Measurements from ENCODE around the gene ANKAR. TPM values are rescaled to one million over a fixed set of nuclear protein-coding genes. Genes with fewer than 3 reads are reported as not detected.

Gene ANKAR
- total and polyA plus RNA-seq, 9 of the 15 experiments (the other 6 are each of a cell fraction or from before 2014, with no cell fraction given) = 0.04 to 0.52 (median 0.39) TPM

DNA sequence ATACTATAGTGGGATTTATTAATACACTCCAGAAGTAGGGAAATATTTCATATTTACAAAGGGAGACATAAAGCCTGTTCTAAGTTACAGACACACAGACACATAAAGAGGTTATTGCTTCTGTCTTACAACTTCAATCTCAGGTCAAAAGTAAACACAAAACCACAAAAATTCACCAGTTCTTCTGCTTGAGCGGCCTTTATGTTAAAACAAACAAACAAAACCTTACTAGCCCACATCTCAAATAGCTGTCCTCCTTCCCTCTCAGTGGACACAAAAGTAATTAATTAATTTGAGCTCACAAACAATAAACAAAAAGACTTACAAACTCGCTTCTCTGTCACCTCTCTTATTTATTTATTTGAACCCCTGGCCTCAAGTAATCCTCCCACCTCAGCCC, 14.7 kb upstream of the ANKAR start:
- WGBS (ENCODE audit: insufficient coverage, low coverage, missing lambda C conversion rate) = 0% methylated on average over 2 of the region's 2 CpGs
- Histone ChIP-seq H3K4me3 (no peak overlapping the region), H3K4me1 (replicated peaks in 1 of 2; ENCODE audit: control insufficient read depth in 2 of 2, insufficient read depth in 2 of 2, low read length in 2 of 2) (no peaks in the 10 kb centered on the region; a peak in 1 of 5 replicates), H3K9ac (ENCODE audit: insufficient read depth in 1 of 2, low read depth in 2 of 2, low read length in 2 of 2) (no peak overlapping the region), H3K79me2 (ENCODE audit: control insufficient read depth, insufficient read depth, low read length) (peaks cover 22% of the 10 kb centered on the region), H3K9me1 (ENCODE audit: control insufficient read depth, insufficient read depth, low read length) (no peaks in the 10 kb centered on the region), H3K9me3 (replicated peaks; ENCODE audit: control insufficient read depth, insufficient read depth, low read depth, low read length) (no peaks in the 10 kb centered on the region), H3K27ac (ENCODE audit: extremely low read depth, low read depth, low read length) (no peak overlapping the region), H2AFZ (ENCODE audit: low read depth, low read length) (no peak overlapping the region), H3K27me3 (ENCODE audit: control insufficient read depth in 2 of 2, insufficient read depth in 2 of 2, low read length in 2 of 2) (no peaks in the 10 kb centered on the region), H4K20me1 (replicated peaks; ENCODE audit: control insufficient read depth, insufficient read depth, low read length) (no peaks in the 10 kb centered on the region), H3K4me2 (ENCODE audit: insufficient read depth, low read length) (no peak overlapping the region), H3K36me3 (ENCODE audit: control insufficient read depth, insufficient read depth, low read length) (no peaks in the 10 kb centered on the region)
- ATAC-seq (no peak), DNase-seq (ENCODE audit: extremely low read depth in 1 of 4, low spot score in 3 of 4) (no peak), FAIRE-seq (no peak)
- in situ Hi-C loops (cut with MboI) (no loop called here), intact Hi-C loops (cut with micrococcal nuclease) (loop anchor here (2.0 to 10.0 kb wide), 2 partner anchors 103 to 655 kb away; partner anchors contain the start of genes HIBCH and OSGEPL1)
- POLR2A ChIA-PET = interaction anchor here (0.7 to 1.1 kb wide), 2 partner anchors 79 to 132 kb away, joined by 4 to 5 read pairs; partner anchors contain the start of gene SLC40A1
- CTCF ChIA-PET (ENCODE audit: low intra/inter-chr PET ratio) = interaction anchor here (0.6 to 2.6 kb wide), 5 partner anchors 30 to 1144 kb away, joined by 3 to 38 read pairs (median 6); no protein-coding TSS in a partner anchor
- no peak for TF ChIP-seq ZZZ3 (IDR thresholded peaks at IDR 0.05)
- TF ChIP-seq ZNF699 (CRISPR knock-in tag; IDR thresholded peaks at IDR 0.05; ENCODE audit: insufficient replicate concordance) = no peak
- TF ChIP-seq FOXA3 (CRISPR knock-in tag; conservative IDR thresholded peaks at IDR 0.05 in 1 of 2, IDR thresholded peaks at IDR 0.05 in 1 of 2) = peak in 1 of 2 experiments; percentile 45; a peak in 2 of 4 replicates
- TF ChIP-seq, protein P1, sequence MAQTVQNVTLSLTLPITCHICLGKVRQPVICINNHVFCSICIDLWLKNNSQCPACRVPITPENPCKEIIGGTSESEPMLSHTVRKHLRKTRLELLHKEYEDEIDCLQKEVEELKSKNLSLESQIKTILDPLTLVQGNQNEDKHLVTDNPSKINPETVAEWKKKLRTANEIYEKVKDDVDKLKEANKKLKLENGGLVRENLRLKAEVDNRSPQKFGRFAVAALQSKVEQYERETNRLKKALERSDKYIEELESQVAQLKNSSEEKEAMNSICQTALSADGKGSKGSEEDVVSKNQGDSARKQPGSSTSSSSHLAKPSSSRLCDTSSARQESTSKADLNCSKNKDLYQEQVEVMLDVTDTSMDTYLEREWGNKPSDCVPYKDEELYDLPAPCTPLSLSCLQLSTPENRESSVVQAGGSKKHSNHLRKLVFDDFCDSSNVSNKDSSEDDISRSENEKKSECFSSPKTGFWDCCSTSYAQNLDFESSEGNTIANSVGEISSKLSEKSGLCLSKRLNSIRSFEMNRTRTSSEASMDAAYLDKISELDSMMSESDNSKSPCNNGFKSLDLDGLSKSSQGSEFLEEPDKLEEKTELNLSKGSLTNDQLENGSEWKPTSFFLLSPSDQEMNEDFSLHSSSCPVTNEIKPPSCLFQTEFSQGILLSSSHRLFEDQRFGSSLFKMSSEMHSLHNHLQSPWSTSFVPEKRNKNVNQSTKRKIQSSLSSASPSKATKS (CRISPR knock-in tag; IDR thresholded peaks at IDR 0.05) = no peak
- TF ChIP-seq MAFF (IDR thresholded peaks at IDR 0.05; ENCODE audit: low read length) = no peak
- no peak for TF ChIP-seq NR2F6 (CRISPR knock-in tag; IDR thresholded peaks at IDR 0.05)
- no peak for TF ChIP-seq ILF3 (IDR thresholded peaks at IDR 0.05; ENCODE audit: borderline replicate concordance)
- TF ChIP-seq, protein P2, sequence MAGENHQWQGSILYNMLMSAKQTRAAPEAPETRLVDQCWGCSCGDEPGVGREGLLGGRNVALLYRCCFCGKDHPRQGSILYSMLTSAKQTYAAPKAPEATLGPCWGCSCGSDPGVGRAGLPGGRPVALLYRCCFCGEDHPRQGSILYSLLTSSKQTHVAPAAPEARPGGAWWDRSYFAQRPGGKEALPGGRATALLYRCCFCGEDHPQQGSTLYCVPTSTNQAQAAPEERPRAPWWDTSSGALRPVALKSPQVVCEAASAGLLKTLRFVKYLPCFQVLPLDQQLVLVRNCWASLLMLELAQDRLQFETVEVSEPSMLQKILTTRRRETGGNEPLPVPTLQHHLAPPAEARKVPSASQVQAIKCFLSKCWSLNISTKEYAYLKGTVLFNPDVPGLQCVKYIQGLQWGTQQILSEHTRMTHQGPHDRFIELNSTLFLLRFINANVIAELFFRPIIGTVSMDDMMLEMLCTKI (IDR thresholded peaks at IDR 0.05; ENCODE audit: partially characterized antibody) = no peak
- BruUV-seq (replicated peaks) = no TSS peak

Data from K562 (cell line).